Activated CD4-positive, alpha-beta T cell treated with anti-CD3 and anti-CD28 coated beads, Interleukin-10, Interleukin-2, amounts not matched to agents 100 ng/mL and 50 ng/mL, durations not matched to agents 16 hours and 8 hours (primary cell): ENCODE measurements around the gene KLK1.
"Not testable (repeated sequence)": the region's sequence is repeated elsewhere in the genome, so short reads cannot be mapped to it uniquely, and the experiment has no call there.

Source experiments
- DNase-seq: peaks from one replicate; pipeline ENCODE4 v3.0.0-alpha.2; 2020

KLK1 gene

GRCh38 chr19:50791594-50792271 is 31.9 kb downstream of the KLK1 start:
- DNase-seq: no peak

DNA sequence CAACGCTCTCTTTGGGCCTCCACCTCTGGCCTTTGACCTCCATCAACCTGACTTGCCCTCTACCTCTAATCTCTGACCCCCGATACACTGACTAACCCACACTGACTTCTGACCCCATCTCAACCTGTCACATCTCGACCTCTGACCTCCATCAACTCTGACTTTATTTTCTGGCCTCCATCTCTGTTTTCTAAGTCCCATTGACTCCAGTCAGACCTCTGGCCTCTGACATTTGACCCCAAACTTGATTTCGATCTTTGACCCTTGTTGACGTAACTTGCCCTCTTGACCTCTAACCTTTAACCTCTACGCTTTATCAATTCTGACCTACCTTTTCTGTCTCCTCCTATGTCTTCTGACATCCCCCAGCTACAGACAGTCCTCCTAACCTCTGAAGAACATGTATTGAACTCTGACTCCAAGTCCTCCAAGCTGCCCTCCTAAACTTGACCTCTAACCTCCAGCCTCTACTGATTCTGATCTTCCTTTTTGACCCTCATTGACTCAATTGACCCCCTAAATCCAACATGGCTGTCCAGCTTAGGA is 32.6 kb downstream of the KLK1 start:
- DNase-seq: no peak

DNA sequence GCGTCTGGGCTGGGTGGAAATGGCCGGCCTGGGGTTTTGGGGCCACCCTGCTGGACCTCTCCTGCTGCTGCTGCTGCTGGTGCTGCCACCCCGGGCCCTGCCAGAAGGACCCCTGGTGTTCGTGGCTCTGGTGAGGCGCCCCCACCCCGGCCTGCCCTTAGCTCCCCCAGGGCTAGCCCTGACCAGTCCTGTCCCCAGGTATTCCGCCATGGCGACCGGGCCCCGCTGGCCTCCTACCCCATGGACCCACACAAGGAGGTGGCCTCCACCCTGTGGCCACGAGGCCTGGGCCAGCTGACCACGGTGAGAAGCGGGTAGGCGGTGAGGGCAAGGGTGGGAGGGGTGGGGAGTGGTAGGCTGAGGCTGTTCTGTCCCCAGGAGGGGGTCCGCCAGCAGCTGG is 33.2 kb downstream of the KLK1 start, which contains the start of gene ACP4:
Gene ACP4, plus strand, starts transcription at position 20 of the 400 bp plus-strand sequence. Its CDS starts 0 bp downstream, at position 20.
- DNase-seq: no peak

DNA sequence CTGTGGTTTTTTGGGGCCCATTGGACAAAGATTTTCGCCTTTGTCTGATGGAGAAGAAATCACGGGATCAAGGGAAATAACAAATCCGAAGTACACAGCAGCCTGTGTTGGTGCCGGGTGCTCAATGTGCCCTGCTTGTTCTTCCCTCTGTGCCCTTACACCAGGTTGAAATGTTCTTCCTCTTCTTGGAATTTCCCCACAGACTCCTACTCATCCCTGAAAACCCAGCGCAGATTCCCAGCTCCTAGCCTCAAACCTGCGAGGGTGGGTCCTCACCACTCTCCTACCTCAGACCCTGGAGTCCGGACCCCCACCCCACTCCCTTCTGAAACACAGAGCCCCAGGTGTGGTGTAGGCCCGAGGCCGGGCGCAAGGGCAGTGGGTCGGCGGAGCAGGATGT is 38.3 kb downstream of the KLK1 start:
- no peak for DNase-seq

DNA sequence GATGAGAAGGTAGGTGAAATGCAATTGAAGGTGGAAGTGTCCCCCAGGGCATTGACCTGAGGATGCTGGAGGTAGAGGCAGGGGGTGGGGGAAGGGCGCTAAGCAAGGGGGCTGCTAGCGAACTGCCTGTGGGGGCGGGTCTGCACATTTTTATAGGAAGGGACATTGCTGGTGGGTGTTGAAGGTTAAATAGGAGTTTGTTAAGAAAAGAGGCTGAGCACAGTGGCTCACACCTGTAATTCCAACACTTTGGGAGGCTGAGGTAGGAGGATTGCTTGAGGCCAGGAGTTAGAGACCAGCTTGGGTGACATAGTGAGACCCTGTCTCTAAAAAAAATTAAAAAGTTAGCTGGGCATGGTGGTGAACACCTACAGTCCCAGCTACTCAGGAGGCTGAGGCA is 38.9 kb downstream of the KLK1 start:
- no peak for DNase-seq

GRCh38 chr19:50783848-50784152 is 39.8 kb downstream of the KLK1 start:
- DNase-seq: not testable (repeated sequence)

DNA sequence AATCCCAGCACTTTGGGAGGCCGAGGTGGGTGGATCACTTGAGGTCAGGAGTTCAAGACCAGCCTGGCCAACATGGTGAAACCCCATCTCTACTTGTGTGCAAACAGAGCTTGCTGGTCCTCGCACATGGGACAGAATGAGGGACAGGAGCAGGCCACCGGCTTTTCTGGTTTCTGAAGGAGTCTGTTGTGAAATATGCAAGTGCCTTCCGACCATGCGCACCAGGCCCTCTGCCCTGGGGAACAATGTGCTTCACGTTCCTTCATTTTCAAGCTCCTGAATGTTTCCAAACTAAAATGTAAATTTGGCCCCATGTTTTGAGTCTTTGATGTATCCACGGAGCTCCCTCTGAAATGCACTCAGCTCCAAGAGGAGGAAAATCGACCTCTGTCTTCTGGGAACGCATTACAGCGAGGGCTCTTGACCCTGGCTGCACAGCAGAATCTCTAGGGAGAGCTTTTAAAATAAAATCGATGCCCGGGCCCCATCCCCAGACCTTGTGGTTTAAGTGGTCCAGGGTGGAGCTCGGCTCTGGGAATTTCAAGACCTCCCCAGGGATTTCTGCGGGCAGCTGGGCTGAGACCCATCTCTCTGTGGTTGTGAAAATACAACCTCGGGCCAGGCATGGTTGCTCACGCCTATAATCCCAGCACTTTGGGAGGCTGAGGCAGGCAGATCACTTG is 42.7 kb downstream of the KLK1 start:
- no peak for DNase-seq

DNA sequence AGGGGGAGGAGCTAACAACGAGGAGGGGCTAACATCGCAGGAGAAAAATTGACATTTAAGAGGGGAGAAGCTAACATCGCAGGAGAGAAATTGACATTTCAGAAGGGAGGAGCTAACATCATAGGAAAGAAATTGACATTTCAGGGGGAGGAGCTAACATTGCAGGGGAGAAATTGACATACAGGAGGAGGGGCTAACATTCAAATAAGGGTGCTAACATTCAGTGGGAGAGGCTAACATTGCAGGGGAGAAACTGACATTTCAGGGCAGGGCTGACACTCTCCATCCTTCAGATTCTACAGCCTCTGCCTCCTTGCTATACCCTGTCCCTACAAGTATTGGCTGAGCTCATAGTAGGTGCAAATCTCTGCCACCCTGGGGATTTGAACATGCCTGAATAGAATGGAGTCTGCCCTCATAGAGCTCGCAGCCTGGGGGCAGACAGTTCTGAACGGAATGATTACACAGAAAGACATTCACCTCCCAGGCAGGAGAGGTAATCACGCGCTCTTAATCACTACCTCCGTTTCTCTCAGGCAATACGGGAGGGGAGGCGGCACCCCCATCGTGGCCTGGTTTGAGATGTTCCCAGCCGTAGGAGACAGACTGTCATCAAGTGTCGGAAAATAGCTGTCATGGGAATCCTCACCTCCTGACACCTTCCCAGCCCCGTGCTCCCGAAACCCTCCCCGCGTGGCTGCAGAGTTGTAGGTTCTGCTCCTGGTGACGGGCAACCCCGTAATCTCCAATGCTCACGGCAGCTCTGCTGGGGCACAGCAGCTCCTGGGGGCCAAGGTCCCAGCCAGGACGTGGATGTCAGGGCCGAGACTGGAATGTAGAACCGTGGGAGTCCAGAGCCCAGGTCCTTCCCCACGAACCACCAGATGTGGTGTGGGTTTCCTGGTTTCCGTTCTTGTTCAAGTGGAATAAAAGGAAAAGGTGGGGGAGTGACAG is 43.8 kb downstream of the KLK1 start:
- DNase-seq: no peak

GRCh38 chr19:50778906-50779430 is 44.6 kb downstream of the KLK1 start:
- DNase-seq: no peak

DNA sequence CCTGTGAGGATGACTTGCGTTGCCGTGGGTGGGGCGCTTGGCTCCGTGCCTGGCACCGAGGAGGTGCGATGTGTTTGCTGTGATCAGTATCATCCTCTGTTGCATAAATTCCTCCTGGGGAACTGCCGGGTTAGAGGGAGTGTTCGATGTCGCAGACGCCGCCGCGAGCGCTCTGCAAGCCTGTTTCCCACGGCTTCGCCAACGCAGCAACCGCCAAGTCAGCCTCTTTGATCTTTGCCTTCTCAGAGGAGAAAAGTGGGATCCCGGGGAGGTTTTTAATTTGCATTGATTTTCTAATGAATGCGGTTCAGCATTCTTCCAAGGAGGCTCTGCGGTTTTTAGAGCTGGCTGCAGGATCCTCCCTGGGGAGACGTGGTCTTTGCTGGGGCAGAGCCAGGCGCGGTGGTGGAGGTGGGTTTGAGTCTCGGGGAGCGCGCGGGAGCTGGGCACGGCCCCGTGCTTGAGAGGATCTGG is 45.7 kb downstream of the KLK1 start:
- DNase-seq: no peak

DNA sequence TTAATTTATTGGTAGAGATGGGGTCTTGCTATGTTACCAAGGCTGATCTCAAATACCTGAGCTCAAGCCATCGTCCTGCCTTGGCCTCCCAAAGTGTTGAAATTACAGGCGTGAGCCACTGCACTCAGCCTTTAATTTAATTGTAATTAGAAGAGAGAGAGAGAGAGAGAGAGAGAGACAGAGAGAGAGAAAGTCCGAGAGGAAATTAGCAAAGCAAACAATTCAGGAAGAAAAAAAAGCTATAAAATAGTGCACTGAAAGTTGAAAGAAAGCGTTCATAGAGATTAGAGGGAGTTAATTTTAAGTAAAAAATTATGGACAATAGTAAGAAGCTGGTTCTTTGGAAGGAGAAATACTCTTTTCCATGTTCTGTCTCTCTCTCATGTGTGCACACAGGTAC is 46.3 kb downstream of the KLK1 start:
- DNase-seq: no peak

- no peak for DNase-seq
Observed at GRCh38 chr19:50776131-50776530, 47.5 kb downstream of the KLK1 start.

GRCh38 chr19:50773454-50773853 is 50.1 kb downstream of the KLK1 start:
- DNase-seq: not testable (repeated sequence)

- not testable (repeated sequence) for DNase-seq
Observed at GRCh38 chr19:50772912-50773311, 50.7 kb downstream of the KLK1 start.

DNA sequence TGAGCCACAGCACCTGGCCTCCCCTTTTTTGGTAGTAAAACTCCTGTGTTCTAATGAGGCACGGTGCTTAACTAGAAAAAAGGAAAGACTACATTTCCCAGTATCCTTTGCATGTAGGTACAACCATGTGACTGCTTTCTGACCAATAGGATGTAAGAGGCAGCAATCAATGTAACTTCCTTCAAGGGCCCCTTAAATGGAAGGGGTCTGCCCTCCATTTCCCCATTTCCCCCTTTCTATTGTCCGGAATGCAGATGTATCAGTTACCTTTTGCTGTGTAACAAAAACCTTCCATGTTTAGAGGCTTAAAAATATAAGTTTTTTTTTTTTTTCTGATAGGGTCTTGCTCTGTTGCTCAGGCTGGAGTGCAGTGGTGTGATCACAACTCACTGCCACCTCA is 51.1 kb downstream of the KLK1 start:
- peak; percentile 37 for DNase-seq

DNA sequence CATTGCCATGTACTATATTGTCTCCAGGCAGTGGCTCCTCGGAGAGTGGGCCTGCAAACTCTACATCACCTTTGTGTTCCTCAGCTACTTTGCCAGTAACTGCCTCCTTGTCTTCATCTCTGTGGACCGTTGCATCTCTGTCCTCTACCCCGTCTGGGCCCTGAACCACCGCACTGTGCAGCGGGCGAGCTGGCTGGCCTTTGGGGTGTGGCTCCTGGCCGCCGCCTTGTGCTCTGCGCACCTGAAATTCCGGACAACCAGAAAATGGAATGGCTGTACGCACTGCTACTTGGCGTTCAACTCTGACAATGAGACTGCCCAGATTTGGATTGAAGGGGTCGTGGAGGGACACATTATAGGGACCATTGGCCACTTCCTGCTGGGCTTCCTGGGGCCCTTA is 52.7 kb downstream of the KLK1 start:
- no peak for DNase-seq

DNA sequence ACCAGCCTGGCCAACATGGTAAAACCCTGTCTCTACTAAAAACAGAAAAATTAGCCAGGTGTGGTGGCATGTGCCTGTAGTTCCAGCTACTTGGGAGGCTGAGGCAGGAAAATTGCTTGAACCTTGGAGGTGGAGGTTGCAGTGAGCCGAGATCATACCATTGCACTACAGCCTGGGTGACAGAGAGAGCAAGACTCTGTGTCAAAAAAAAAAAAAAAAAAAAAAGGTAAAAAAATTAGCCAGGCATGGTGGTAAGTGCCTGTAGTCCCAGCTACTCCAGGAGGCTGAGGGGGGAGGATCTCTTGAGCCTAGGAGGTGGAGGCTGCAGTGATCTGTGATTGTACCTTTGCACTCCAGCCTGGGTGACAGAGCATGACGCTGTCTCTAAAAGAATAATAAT is 53.4 kb downstream of the KLK1 start, which contains the start of gene GPR32:
Gene GPR32, plus strand, starts transcription at position 301 of the 400 bp plus-strand sequence. CDS start 137 bp downstream, outside the sequence.
- DNase-seq: not testable (repeated sequence)
